Urothelium cell line (cell line): ENCODE results near the gene ZC3H15.
"Not testable (repeated sequence)": the region's sequence is repeated elsewhere in the genome, so short reads cannot be mapped to it uniquely, and the experiment has no call there.

ENCODE experiments used
- DNase-seq: peaks from one replicate; pipeline ENCODE4 v3.0.0; 2011; ENCODE audit warnings: low spot score, mixed read lengths
- FAIRE-seq: peaks from 2 replicates; lab custom pipeline; 2011; peaks lifted over from hg19 to GRCh38; lab: Jason Lieb, UNC

Gene ZC3H15

DNA sequence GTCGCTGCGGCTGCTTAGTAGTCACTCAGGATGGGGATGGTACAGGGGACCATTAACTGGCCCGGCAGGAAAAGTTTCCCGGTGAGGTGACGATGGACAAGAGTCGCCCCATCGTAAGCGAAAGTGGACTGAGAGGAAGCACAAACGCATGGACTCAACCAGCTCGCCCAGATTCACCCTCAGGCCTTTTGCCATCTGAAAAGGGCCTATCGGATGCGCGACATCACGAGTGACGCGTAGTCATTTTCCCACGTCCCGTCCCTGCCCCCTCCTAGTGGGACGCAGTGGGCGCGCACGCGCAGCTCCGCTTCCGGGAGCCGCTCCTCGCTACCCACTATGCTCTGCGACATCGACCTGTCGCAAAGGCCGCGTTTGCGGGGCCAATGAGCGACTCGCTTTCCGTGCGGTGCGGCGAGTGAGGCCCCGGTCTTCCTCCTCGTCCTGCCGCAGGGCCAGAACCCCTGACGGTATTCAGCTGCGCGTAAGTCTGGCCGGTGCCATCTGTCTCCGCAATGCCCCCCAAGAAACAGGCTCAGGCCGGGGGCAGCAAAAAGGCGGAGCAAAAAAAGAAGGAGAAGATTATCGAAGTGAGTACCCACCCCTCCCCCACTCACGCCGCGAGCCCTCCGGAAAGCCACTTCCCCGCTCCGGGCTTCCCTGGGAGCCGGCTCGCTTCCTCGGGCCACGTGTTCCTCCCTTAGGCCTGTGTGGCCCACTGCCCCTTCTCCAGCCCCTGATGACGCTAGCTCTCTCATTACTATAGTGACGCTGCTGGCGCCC, at the start of gene ZC3H15:
Gene ZC3H15 (plus strand): TSS at position 390 of the 780 bp plus-strand sequence. CDS start 123 bp downstream, at position 513.
- peak; percentile 96 for FAIRE-seq

GRCh38 chr2:186437719-186438118, 48.3 kb upstream of the ZC3H15 start:
- FAIRE-seq (no peak), DNase-seq (no peak)

More for the DNA sequence above, at the start of gene ZC3H15:
- peak; percentile 95 for DNase-seq

DNA sequence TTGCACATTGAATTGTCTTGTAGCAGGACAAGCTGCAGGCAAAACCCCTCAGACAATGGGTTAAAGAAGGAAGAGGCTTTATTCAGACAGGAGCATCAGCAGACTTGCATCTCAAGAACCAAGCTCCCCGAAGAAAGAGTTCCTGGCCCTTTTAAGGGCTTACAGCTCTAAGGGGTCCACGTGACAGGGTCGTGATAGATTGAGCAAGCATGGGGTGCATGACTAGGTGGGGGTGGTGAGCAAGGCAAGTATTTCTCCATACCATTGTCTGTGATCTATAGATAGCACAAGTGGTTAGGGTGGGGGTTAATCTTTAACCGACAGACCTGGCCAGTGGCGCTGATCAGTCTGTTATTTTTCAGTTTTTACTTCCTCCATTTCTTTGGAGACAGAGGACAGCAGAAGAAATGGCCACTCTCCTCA, 46.4 kb upstream of the ZC3H15 start:
- not testable (repeated sequence) for FAIRE-seq, DNase-seq

- no peak for DNase-seq
- FAIRE-seq: no peak
Observed at GRCh38 chr2:186440506-186440905, 45.6 kb upstream of the ZC3H15 start.

GRCh38 chr2:186442885-186443284, 43.2 kb upstream of the ZC3H15 start:
- FAIRE-seq (no peak), DNase-seq (no peak)

DNA sequence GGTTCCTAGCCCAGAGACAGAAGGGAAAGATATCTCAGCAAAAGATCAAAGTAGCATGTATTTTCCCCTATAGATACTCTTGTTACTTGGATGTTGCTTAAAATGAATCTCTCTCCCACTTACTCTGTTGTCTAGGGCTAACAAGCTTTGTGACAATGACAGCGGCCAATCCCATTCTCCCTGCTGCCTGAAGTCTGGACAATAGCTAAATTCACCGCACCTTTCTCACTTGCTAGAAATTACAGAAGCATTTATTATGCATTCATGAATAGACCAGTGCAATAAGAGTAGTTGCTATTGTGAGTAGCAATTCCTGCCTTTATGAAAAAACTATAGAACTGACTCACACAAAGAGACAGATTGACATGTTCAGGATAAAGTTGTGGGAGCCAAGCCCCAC, 42.2 kb upstream of the ZC3H15 start:
- no peak for FAIRE-seq
- DNase-seq: no peak

DNA sequence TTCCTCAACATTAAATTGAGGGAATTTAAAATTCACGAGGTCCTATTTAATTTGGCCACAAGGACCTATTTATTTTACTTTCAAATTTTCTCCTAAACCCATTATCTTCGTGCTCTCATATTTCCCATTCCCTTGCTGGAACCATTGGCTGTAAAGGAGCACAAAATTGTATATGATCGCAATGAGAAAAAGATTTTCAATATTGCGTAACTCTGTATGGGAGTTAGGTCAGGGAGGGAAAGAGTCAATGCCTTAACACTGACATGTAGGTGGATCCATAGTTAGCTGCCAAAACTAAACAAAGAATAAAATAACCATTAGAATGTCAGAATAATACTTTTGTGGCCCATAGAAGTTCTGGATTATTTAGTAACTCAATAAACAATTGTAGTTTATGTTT, 40.6 kb upstream of the ZC3H15 start:
- FAIRE-seq (no peak), DNase-seq (no peak)

- no peak for DNase-seq
- no peak for FAIRE-seq
Observed at GRCh38 chr2:186455613-186456012, 30.4 kb upstream of the ZC3H15 start.

- no peak for FAIRE-seq
- peak; percentile 28 for DNase-seq
Observed at GRCh38 chr2:186456941-186457340, 29.1 kb upstream of the ZC3H15 start.

DNA sequence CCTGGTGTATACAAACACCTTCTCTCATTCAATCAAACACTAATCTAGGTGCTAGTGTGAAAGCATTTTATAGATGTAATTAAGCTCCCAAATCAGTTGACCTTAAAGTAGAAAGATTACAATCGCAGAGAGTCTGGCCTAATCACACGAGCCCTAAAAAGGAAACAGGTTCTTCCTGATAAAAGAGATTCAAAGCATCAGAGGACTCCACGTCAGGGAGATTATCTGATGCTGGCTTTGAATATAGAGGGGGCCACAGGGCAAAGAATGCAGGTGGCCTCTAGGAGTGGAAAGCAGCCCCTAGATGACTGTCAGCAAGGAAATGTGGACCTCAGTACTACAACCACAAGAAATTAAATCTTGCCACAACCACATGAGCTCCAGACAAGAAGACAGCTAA, 28.2 kb upstream of the ZC3H15 start:
- FAIRE-seq (no peak), DNase-seq (no peak)

- DNase-seq (no peak), FAIRE-seq (no peak)
Observed at GRCh38 chr2:186459009-186459408, 27.1 kb upstream of the ZC3H15 start.

DNA sequence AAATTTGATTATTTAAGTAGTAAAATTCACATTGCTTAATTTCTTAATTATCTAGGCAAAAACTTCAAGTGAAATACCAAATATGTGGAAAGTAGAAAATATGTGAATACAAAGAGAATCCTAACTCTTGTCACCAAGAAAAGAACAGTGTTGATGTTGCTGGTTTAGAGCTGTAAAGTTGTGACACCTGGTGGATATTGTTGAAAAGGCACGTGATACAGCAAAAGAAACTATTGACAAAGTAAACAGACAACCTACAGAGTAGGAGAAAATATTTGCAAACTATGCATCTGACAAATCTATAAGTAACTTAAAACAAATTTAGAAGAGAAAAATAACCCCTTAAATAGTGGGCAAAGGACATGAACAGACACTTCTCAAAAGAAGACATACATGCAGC, 25.6 kb upstream of the ZC3H15 start:
- no peak for DNase-seq
- no peak for FAIRE-seq

DNA sequence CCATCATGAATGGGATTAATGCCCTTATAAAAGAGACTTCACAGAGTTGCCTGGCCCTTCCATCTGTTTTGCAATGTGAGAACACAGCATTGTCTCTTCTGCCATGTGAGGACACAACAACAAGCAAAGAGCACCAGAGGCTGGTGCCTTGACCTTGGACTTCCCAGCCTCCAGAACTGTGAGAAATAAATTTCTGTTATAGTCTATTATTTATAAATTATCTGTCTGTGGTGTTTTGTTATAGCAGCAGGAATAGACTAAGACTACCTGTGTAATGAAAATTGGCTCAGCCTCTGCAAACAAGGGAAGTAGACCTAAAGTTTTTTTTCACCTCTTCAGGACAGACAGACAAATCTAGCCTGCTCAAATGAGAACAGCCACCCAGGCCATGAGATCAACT, 19.3 kb upstream of the ZC3H15 start:
- DNase-seq (no peak), FAIRE-seq (no peak)

DNA sequence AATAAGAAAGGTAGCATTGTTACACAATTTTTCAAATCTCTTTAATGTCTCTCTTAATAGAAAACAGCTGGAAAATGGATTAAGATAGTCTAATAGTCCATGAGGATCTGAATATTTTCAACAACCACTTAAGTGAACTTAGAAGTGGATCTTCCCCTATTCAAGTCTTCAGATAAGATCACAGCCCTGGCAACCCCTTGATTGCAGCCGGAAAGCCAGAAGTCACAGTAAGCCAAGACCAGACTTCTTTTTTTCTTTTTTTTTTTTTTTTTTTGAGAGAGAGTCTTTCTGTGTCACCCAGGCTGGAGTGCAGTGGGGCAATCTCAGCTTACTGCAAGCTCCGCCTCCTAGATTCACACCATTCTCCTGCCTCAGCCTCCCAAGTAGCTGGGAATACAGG, 18.6 kb upstream of the ZC3H15 start:
- DNase-seq (no peak), FAIRE-seq (no peak)

DNA sequence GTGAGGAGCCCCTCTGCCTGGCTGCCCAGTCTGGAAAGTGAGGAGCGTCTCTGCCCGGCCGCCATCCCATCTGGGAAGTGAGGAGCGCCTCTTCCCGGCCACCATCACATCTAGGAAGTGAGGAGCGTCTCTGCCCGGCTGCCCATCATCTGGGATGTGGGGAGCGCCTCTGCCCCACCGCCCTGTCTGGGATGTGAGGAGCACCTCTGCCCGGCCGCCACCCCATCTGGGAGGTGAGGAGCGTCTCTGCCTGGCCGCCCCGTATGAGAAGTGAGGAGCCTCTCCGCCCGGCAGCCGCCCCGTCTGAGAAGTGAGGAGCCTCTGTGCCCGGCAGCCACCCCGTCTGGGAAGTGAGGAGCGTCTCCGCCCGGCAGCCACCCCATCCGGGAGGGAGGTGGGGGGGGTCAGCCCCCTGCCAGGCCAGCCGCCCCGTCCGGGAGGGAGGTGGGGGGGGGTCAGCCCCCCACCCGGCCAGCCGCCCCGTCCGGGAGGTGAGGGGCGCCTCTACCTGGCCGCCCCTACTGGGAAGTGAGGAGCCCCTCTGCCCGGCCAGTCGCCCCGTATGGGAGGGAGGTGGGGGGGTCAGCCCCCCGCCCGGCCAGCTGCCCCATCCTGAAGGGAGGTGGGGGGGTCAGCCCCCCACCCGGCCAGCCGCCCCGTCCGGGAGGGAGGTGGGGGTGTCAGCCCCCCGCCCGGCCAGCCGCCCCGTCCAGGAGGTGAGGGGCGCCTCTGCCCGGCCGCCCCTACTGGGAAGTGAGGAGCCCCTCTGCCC, 13.2 kb upstream of the ZC3H15 start:
- FAIRE-seq: not testable (repeated sequence)

GRCh38 chr2:186474239-186474638, 11.8 kb upstream of the ZC3H15 start:
- DNase-seq, FAIRE-seq: not testable (repeated sequence)

More for the DNA sequence above, 13.2 kb upstream of the ZC3H15 start:
- not testable (repeated sequence) for DNase-seq

DNA sequence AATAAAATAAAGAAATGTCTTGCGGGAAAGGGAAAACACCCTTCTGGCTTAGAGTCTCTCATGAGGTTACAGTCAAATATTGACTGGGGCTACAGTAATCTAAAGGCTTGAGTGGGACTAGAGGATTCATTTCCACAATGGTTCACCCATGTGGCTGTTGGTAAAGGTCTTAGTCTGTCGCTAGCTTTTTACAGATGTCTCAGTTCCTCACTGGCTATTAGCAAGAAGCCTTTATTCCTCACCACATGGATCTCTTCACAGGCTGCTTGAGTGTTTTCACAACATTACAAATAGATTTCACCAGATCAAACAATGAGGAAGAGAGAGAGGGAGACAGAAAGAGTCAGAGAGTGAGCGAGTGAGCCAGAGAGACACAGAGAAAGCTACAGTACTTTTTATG, 8.3 kb upstream of the ZC3H15 start:
- DNase-seq: no peak

DNA sequence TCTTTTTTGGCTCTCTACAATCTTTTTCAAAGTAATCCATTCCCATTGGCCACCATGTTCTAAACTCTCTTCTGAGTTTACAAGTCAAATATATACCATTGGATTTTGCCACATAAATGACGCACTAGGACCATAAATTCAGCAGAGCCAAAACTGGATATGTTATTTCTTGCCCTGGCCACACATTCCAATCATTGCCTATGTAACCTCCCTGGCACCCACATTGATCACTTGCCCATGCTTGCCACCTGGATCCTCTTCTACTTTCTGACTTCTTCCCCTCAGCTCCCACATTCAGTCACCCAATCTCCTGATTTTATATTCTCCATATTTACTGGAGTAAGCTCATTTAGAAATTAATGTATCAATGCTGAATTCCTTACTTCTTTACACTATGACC, 5.1 kb upstream of the ZC3H15 start:
- FAIRE-seq: no peak
- DNase-seq: no peak

More for the DNA sequence above, 8.3 kb upstream of the ZC3H15 start:
- no peak for FAIRE-seq

- DNase-seq: no peak
Observed at GRCh38 chr2:186484062-186484735, 1.9 kb upstream of the ZC3H15 start.

GRCh38 chr2:186485576-186485870, 537 bp upstream of the ZC3H15 start:
- DNase-seq (peak; percentile 5), FAIRE-seq (peak; percentile 35)

More at GRCh38 chr2:186484062-186484735, 1.9 kb upstream of the ZC3H15 start:
- no peak for FAIRE-seq
